Large intestine (tissue), 3 donors: ENCODE measurements around the gene ULK4. TPM values are rescaled to one million over a fixed set of nuclear protein-coding genes. Genes with fewer than 3 reads are reported as not detected.

ENCODE experiments used
- DNase-seq, 2 donors: peaks; one replicate each; pipeline versions ENCODE4 v3.0.0 to v3.0.0-alpha.2; 2013
- H3K27ac ChIP-seq: one replicate; pipeline ENCODE4 v1.5.1; 2013; ENCODE audit warnings: low read length
- H3K27me3 ChIP-seq: 2 replicates; pipeline ENCODE4 v1.6.1; 2013; ENCODE audit warnings: low read length; ENCODE audit not compliant: control insufficient read depth, insufficient read depth
- H3K36me3 ChIP-seq: 2 replicates; pipeline ENCODE4 v1.6.1; 2013; ENCODE audit warnings: low read length; ENCODE audit not compliant: control insufficient read depth, insufficient read depth
- H3K4me1 ChIP-seq: one replicate; pipeline ENCODE4 v1.6.1; 2013; ENCODE audit warnings: low read length; ENCODE audit not compliant: control insufficient read depth, insufficient read depth
- H3K4me3 ChIP-seq: one replicate; pipeline ENCODE4 v1.5.1; 2013; ENCODE audit warnings: low read length
- H3K9me3 ChIP-seq: one replicate; pipeline ENCODE4 v1.6.1; 2013; ENCODE audit warnings: mild to moderate bottlenecking, low read depth, low read length, moderate library complexity; ENCODE audit not compliant: control insufficient read depth
- WGBS: methylation state at CpG from one replicate; pipeline ENCODE4 v1.1.5; 2013; ENCODE audit warnings: low lambda C conversion rate; ENCODE audit not compliant: insufficient coverage; 5-methylcytosine and 5-hydroxymethylcytosine counted together
- polyA plus RNA-seq: library from polyadenylated mRNA; unstranded; fragments of 120-200 nt; gene quantifications from one replicate; pipeline ENCODE4 v1.2.1, GENCODE V29; 2013

Gene ULK4
- polyA plus RNA-seq, 1 donor: 2.1 TPM

- H3K4me3 ChIP-seq: no peak overlapping the region
- H3K27ac ChIP-seq: no peak overlapping the region
- DNase-seq: no peak
- no peaks in the 10 kb centered on the region for H3K36me3 ChIP-seq
- H3K27me3 ChIP-seq: no peaks in the 10 kb centered on the region
- no peaks in the 10 kb centered on the region for H3K9me3 ChIP-seq
- 91% methylated on average over 4 of the region's 4 CpGs for WGBS
- no peaks in the 10 kb centered on the region for H3K4me1 ChIP-seq
Observed at GRCh38 chr3:41485484-41485883, 476.4 kb downstream of the ULK4 start.

- H3K36me3 ChIP-seq: no peaks in the 10 kb centered on the region
- H3K4me1 ChIP-seq: peaks cover 3% of the 10 kb centered on the region
- H3K9me3 ChIP-seq: no peaks in the 10 kb centered on the region
- no peak overlapping the region for H3K27ac ChIP-seq
- H3K4me3 ChIP-seq: no peak overlapping the region
- 60% methylated on average over 1 of the region's 2 CpGs for WGBS
- DNase-seq: no peak
- no peaks in the 10 kb centered on the region for H3K27me3 ChIP-seq
Observed at GRCh38 chr3:41482134-41482533, 479.8 kb downstream of the ULK4 start.

GRCh38 chr3:41478278-41478677, 483.6 kb downstream of the ULK4 start:
- no peak overlapping the region for H3K27ac ChIP-seq
- DNase-seq: no peak
- peaks cover 9% of the 10 kb centered on the region for H3K9me3 ChIP-seq
- H3K36me3 ChIP-seq: no peaks in the 10 kb centered on the region
- 100% methylated on average over 1 of the region's 1 CpG for whole genome bisulfite sequencing
- H3K4me1 ChIP-seq: peaks cover 3% of the 10 kb centered on the region
- no peaks in the 10 kb centered on the region for H3K27me3 ChIP-seq
- no peak overlapping the region for H3K4me3 ChIP-seq

- Histone ChIP-seq H3K4me3 (no peak overlapping the region), H3K9me3 (peaks cover 12% of the 10 kb centered on the region), H3K36me3 (no peaks in the 10 kb centered on the region), H3K27me3 (no peaks in the 10 kb centered on the region), H3K27ac (no peak overlapping the region), H3K4me1 (peaks cover 3% of the 10 kb centered on the region)
- WGBS: 20% methylated on average over 1 of the region's 2 CpGs
- DNase-seq: peak; percentile 62 to 77
Observed at GRCh38 chr3:41477399-41478014, 484.4 kb downstream of the ULK4 start.

- Histone ChIP-seq H3K4me3 (no peak overlapping the region), H3K27ac (no peak overlapping the region), H3K4me1 (no peaks in the 10 kb centered on the region), H3K27me3 (no peaks in the 10 kb centered on the region), H3K36me3 (no peaks in the 10 kb centered on the region), H3K9me3 (peaks cover 16% of the 10 kb centered on the region)
- no peak for DNase-seq
- no CpG with 5 or more reads among the region's 1 CpG for WGBS
Observed at GRCh38 chr3:41469083-41469482, 492.8 kb downstream of the ULK4 start.

- Histone ChIP-seq H3K27ac (no peak overlapping the region), H3K27me3 (no peaks in the 10 kb centered on the region), H3K9me3 (peaks cover 7% of the 10 kb centered on the region), H3K4me3 (no peak overlapping the region), H3K4me1 (no peaks in the 10 kb centered on the region), H3K36me3 (no peaks in the 10 kb centered on the region)
- no CpG with 5 or more reads among the region's 1 CpG for WGBS
- DNase-seq: no peak
Observed at GRCh38 chr3:41467481-41467880, 494.4 kb downstream of the ULK4 start.

GRCh38 chr3:41464858-41465257, 497.0 kb downstream of the ULK4 start:
- Histone ChIP-seq H3K27ac (no peak overlapping the region), H3K4me1 (no peaks in the 10 kb centered on the region), H3K9me3 (no peaks in the 10 kb centered on the region), H3K27me3 (no peaks in the 10 kb centered on the region), H3K36me3 (no peaks in the 10 kb centered on the region), H3K4me3 (no peak overlapping the region)
- DNase-seq: no peak
- 71% methylated on average over 1 of the region's 1 CpG for WGBS

GRCh38 chr3:41464401-41464800, 497.5 kb downstream of the ULK4 start:
- no peak overlapping the region for H3K27ac ChIP-seq
- no peaks in the 10 kb centered on the region for H3K27me3 ChIP-seq
- H3K36me3 ChIP-seq: no peaks in the 10 kb centered on the region
- no CpG with 5 or more reads among the region's 2 CpGs for WGBS
- H3K4me1 ChIP-seq: no peaks in the 10 kb centered on the region
- no peaks in the 10 kb centered on the region for H3K9me3 ChIP-seq
- DNase-seq: no peak
- H3K4me3 ChIP-seq: no peak overlapping the region

GRCh38 chr3:41462103-41462691, 499.7 kb downstream of the ULK4 start:
- H3K27ac ChIP-seq: no peak overlapping the region
- WGBS: no CpG with 5 or more reads among the region's 2 CpGs

GRCh38 chr3:41460736-41461135, 501.2 kb downstream of the ULK4 start:
- Histone ChIP-seq H3K9me3 (no peaks in the 10 kb centered on the region), H3K27me3 (no peaks in the 10 kb centered on the region), H3K36me3 (no peaks in the 10 kb centered on the region), H3K4me1 (no peaks in the 10 kb centered on the region), H3K4me3 (no peak overlapping the region), H3K27ac (no peak overlapping the region)
- no peak for DNase-seq
- 100% methylated on average over 1 of the region's 4 CpGs for WGBS

More at GRCh38 chr3:41462103-41462691, 499.7 kb downstream of the ULK4 start:
- H3K27me3 ChIP-seq: no peaks in the 10 kb centered on the region
- no peaks in the 10 kb centered on the region for H3K36me3 ChIP-seq
- DNase-seq: peak in 1 of 2 donors; percentile 8
- no peaks in the 10 kb centered on the region for H3K9me3 ChIP-seq
- no peak overlapping the region for H3K4me3 ChIP-seq
- no peaks in the 10 kb centered on the region for H3K4me1 ChIP-seq

GRCh38 chr3:41457176-41457575, 504.7 kb downstream of the ULK4 start:
- no peak for DNase-seq
- WGBS: no CpG with 5 or more reads among the region's 4 CpGs
- H3K9me3 ChIP-seq: no peaks in the 10 kb centered on the region

More at GRCh38 chr3:41457176-41457575, 504.7 kb downstream of the ULK4 start:
- Histone ChIP-seq H3K4me1 (no peaks in the 10 kb centered on the region), H3K4me3 (no peak overlapping the region), H3K27ac (no peak overlapping the region), H3K36me3 (no peaks in the 10 kb centered on the region), H3K27me3 (no peaks in the 10 kb centered on the region)
